ENCODE data around the gene MYL12A.

MYL12A gene

DNA sequence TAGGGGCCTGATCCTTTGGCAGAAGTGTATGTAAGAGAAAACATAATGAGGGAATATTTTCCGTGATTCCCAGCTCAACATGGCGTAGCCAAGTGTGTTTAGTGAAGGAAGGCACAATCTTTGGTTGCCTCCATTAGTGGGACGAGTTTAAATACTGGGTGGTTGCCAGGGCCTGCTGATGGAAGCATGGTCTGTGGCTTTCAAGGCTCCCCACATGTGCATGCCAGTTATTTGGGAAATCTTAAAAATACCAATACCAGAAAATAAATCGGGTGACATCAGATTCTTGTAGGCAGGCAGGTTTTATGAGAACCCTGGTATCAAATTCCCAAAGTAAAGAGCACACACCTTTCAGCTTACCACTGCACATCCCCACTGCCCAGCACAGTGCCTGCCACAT, 7.1 kb downstream of the MYL12A start:
- Histone ChIP-seq H3K27ac (no peak overlapping the region), H3K4me1 (ENCODE audit: low read depth, poor library complexity, severe bottlenecking) (peaks cover 63% of the 10 kb centered on the region), H3K36me3 (ENCODE audit: insufficient read depth) (no peaks in the 10 kb centered on the region; the same call in 1 of the 2 replicates), H3K4me2 (no peak overlapping the region), H3K9ac (no peak overlapping the region), H3K79me2 (ENCODE audit: insufficient read depth, low read depth) (peaks cover 24% of the 10 kb centered on the region), H4K20me1 (ENCODE audit: insufficient read depth) (no peaks in the 10 kb centered on the region), H3K4me3 (IDR thresholded peaks at IDR 0.05; ENCODE audit: insufficient read depth, low read depth, low read length) (no peak overlapping the region), H2AFZ (ENCODE audit: low read depth) (no peak overlapping the region), H3K27me3 (ENCODE audit: insufficient read depth, low read depth) (no peaks in the 10 kb centered on the region)
- TF ChIP-seq, protein P1, sequence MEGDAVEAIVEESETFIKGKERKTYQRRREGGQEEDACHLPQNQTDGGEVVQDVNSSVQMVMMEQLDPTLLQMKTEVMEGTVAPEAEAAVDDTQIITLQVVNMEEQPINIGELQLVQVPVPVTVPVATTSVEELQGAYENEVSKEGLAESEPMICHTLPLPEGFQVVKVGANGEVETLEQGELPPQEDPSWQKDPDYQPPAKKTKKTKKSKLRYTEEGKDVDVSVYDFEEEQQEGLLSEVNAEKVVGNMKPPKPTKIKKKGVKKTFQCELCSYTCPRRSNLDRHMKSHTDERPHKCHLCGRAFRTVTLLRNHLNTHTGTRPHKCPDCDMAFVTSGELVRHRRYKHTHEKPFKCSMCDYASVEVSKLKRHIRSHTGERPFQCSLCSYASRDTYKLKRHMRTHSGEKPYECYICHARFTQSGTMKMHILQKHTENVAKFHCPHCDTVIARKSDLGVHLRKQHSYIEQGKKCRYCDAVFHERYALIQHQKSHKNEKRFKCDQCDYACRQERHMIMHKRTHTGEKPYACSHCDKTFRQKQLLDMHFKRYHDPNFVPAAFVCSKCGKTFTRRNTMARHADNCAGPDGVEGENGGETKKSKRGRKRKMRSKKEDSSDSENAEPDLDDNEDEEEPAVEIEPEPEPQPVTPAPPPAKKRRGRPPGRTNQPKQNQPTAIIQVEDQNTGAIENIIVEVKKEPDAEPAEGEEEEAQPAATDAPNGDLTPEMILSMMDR (conservative IDR thresholded peaks at IDR 0.05; ENCODE audit: low read depth, low read length): no peak

DNA sequence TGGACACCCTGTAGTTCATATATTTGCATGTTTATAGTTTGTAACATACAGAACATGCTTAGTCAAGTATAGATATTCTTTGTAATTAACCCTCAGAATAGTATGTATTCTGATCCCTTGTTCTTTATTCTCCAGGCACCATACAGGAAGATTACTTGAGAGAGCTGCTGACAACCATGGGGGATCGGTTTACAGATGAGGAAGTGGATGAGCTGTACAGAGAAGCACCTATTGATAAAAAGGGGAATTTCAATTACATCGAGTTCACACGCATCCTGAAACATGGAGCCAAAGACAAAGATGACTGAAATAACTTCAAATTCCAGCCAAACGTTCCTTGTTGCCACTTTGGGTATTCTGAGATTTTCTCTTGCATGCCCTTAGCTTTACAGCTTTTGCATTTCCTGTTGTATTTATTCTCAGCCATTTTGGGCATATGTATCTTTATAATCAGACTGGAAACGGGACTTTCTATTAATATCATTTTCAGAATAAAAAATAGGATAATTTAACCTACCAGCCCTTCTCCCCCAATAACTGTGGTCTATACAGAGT, 8.1 kb downstream of the MYL12A start:
- Histone ChIP-seq H3K79me2 (ENCODE audit: insufficient read depth, low read depth) (peaks cover 15% of the 10 kb centered on the region), H3K36me3 (ENCODE audit: insufficient read depth) (no peaks in the 10 kb centered on the region; the same call in 1 of the 2 replicates), H3K27me3 (ENCODE audit: insufficient read depth, low read depth) (no peaks in the 10 kb centered on the region), H3K4me1 (ENCODE audit: low read depth, poor library complexity, severe bottlenecking) (peaks cover 60% of the 10 kb centered on the region), H2AFZ (ENCODE audit: low read depth) (no peak overlapping the region), H4K20me1 (ENCODE audit: insufficient read depth) (no peaks in the 10 kb centered on the region), H3K27ac (0 out of 2 replicates have a peak overlapping the region, but pooled peaks have one; percentile 57), H3K4me3 (IDR thresholded peaks at IDR 0.05; ENCODE audit: insufficient read depth, low read depth, low read length) (no peak overlapping the region), H3K4me2 (peak overlapping the region; percentile 74; the same call in 1 of the 2 replicates), H3K9ac (no peak overlapping the region)
- TF ChIP-seq, protein P1 (conservative IDR thresholded peaks at IDR 0.05; ENCODE audit: low read depth, low read length): no peak

DNA sequence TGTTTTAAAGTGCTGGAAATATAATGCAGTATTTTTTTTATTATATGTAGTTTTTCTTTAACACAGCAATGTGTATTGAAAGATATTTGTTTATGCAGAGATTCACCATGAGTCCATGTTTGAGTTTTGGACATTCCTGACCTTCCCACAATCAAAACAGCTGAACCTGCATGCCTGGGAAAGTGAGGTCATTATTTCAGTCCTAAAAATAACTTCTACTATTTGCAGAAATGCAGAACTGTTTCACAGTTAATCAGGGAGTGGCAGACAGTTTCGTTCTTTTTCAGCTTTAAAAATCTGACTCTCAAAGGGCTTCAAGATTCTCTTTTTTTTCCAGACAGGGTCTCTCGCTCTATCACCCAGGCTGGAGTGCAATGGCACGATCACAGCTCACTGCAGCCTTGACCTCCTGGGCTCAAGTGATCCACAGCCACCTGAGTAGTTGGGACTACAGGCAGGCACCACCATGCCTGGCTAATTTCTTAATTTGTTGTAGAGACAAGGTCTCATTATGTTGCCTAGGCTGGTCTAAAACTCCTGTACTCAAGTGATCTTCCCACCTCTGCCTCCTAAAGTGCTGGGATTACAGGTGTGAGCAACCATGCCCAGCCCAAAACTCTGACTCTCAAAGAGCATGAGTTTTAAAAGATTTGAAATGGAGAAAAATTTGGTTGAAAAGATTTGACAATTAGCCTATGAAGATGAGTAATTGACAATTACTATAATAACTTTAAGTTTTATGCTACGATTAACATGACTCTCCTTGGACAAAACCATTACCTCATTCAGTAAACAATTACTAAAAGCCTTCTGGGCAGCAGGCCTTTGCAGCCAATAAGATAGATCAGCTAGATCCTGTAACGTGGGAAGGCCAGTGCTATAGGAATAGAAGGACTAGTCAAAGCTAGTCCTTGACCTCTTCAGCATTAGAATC, 9.4 kb downstream of the MYL12A start:
- Histone ChIP-seq H3K36me3 (ENCODE audit: insufficient read depth) (no peaks in the 10 kb centered on the region; the same call in 1 of the 2 replicates), H3K27me3 (ENCODE audit: insufficient read depth, low read depth) (no peaks in the 10 kb centered on the region), H3K4me3 (IDR thresholded peaks at IDR 0.05; ENCODE audit: insufficient read depth, low read depth, low read length) (no peak overlapping the region), H4K20me1 (ENCODE audit: insufficient read depth) (no peaks in the 10 kb centered on the region), H3K79me2 (ENCODE audit: insufficient read depth, low read depth) (peaks cover 3% of the 10 kb centered on the region; the same call in 1 of the 2 replicates), H2AFZ (ENCODE audit: low read depth) (no peak overlapping the region), H3K4me2 (peak overlapping the region; percentile 74), H3K9ac (peak overlapping the region; percentile 17; the same call in 1 of the 2 replicates), H3K4me1 (ENCODE audit: low read depth, poor library complexity, severe bottlenecking) (peaks cover 52% of the 10 kb centered on the region), H3K27ac (peak overlapping the region; percentile 57)
- TF ChIP-seq, protein P1 (conservative IDR thresholded peaks at IDR 0.05; ENCODE audit: low read depth, low read length): no peak

DNA sequence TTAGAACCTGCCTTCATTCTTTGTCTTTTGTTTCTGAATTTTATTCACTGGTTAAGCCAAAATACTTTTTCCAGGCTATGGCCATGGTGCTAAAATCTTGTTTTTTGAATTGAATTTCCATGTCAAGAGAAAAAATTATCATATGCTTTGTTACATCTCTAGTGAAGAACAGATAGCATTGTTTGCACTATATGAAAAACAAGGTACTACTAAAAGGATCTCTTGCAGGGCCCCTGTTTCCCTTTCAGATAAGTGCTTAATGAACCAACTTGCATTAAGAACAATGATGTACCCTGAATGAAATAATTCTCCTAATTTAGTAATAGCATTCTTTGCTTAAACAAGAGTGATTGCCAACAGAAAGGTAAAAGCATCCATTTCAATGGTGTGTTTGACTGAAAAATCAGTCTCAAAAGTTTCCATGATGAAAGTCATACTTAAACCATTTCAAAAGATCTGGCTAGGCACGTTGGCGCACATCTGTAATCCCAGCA, 10.1 kb downstream of the MYL12A start:
- peak overlapping the region; percentile 17; the same call in 1 of the 2 replicates for H3K9ac ChIP-seq
- H3K27ac ChIP-seq: peak overlapping the region; percentile 57; the same call in 1 of the 2 replicates
- H3K4me3 ChIP-seq (IDR thresholded peaks at IDR 0.05; ENCODE audit: insufficient read depth, low read depth, low read length): no peak overlapping the region
- peak overlapping the region; percentile 74 for H3K4me2 ChIP-seq
- no peaks in the 10 kb centered on the region for H3K27me3 ChIP-seq (ENCODE audit: insufficient read depth, low read depth)
- H3K36me3 ChIP-seq (ENCODE audit: insufficient read depth): no peaks in the 10 kb centered on the region; the same call in 1 of the 2 replicates
- peaks cover 50% of the 10 kb centered on the region for H3K4me1 ChIP-seq (ENCODE audit: low read depth, poor library complexity, severe bottlenecking)
- no peak overlapping the region for H2AFZ ChIP-seq (ENCODE audit: low read depth)
- H4K20me1 ChIP-seq (ENCODE audit: insufficient read depth): no peaks in the 10 kb centered on the region
- TF ChIP-seq, protein P1 (conservative IDR thresholded peaks at IDR 0.05; ENCODE audit: low read depth, low read length): no peak
- H3K79me2 ChIP-seq (ENCODE audit: insufficient read depth, low read depth): peaks cover 2% of the 10 kb centered on the region
